HG02884 (cell line): Measurements from ENCODE around the gene CIDEA.
"Not testable (repeated sequence)": the region's sequence is repeated elsewhere in the genome, so short reads cannot be mapped to it uniquely, and the experiment has no call there.

ENCODE experiments used
- ATAC-seq: cut with Tn5 transposase; IDR thresholded peaks from one replicate; pipeline ENCODE4 v1.9.1; 2021; ENCODE audit warnings: mild to moderate bottlenecking, moderate library complexity; ENCODE audit not compliant: unreplicated experiment

CIDEA gene

GRCh38 chr18:12238826-12239225 lies 15.3 kb upstream of the CIDEA start:
- ATAC-seq = no peak

DNA sequence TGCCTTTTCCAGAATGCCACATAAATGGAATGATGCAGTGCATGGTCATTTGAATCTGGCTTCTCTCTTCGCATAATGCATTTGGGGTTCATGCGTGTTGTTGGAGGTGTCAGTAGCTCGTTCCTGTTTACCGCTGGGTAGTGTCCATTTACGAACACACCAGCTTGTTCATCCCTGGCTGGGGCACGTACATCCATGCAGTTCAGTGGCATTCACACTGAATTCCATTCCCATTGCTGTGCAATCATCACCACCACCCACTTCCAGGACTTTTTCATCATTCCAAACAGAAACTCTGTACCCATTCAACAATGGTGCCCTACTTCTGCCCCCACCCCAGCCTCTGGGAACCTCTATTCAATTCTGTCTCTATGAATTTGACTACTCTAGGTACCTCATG lies 14.7 kb upstream of the CIDEA start:
- ATAC-seq = no peak

DNA sequence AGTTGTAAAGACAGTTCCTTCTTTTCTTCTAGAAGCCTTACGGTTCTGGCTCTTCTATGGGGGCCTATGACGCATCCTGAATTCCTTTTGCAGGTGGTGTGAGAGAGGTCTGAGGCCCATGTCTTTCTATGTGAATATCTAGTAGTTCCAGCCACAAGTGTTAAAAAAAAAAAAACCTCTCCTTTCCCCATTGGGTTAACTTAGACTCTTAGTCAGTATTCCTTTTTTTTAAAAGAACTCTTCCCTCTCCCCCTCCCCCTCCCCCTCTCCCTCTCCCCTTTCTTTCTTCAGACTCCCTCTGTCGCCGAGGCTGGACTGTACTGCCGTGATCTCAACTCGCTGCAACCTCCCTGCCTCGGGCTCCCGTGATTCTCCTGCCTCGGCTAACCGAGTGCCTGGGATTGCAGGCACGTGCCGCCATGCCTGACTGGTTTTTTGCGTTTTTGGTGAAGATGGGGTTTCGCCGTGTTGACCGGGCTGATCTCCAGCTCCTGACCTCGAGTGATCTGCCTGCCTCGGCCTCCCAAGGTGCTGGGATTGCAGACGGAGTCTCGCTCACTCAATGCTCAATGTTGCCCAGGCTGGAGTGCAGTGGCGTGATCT lies 11.4 kb upstream of the CIDEA start:
- ATAC-seq = no peak

DNA sequence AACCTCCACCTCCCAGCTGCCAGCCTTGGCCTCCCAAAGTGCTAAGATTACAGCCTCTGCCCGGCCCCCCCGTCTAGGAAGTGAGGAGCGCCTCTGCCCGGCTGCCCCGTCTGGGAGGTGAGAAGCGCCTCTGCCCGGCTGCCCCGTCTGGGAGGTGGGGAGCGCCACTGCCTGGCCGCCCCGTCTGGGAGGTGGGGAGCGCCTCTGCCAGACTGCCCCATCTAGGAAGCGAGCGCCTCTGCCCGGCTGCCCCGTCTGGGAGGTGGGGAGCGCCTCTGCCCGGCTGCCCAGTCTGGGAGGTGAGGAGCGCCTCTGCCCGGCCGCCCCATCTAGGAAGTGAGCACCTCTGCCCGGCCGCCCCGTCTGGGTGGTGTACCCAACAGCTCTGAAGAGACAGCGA lies 10.9 kb upstream of the CIDEA start:
- ATAC-seq = not testable (repeated sequence)

- no peak for ATAC-seq
Measured at GRCh38 chr18:12245793-12246135, 8.4 kb upstream of the CIDEA start.

DNA sequence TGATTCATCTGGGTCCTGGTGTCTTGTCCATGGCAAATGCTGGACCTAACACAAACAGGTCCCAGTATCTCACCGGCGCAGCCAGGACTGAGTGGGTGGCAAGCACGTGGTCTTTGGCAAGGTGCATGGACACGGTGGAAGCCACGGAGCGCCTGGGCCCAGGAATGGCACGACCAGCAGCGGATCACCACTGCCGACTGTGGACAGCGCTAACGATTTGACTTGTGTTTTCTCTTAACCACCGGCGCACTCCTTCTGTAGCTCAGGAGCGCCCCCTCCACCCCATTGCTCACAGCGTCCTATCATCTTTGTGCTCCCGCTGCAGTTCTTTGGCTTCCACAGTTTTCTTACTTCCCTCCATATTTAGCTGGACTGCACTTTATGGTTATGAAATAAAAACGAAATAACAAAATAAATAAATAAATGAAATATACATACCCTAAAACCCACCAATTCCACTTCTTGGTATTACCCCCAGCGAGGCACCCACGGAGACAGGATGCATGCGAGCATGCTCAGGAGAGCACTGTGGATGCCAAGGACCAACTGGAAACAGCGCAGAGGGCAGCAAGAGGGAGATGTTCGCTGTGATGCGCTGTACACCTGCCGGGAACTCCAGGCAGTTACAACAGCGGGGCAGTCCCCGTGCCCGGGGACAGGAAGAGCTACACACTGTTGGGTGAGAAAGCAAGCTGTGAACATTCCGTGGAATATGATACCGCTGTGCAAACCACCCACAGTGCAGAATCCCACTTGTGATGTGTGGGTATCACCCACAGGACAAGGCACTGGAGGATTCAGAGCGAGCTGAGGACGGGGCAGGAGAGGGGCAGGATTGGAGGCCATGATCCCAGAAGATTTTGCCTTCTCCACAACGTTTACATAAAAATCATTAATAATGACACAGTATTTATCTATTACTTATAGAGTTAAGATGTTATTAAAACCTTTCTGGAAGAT lies 7.0 kb upstream of the CIDEA start:
- no peak for ATAC-seq

GRCh38 chr18:12247946-12248345 lies 6.2 kb upstream of the CIDEA start:
- no peak for ATAC-seq

DNA sequence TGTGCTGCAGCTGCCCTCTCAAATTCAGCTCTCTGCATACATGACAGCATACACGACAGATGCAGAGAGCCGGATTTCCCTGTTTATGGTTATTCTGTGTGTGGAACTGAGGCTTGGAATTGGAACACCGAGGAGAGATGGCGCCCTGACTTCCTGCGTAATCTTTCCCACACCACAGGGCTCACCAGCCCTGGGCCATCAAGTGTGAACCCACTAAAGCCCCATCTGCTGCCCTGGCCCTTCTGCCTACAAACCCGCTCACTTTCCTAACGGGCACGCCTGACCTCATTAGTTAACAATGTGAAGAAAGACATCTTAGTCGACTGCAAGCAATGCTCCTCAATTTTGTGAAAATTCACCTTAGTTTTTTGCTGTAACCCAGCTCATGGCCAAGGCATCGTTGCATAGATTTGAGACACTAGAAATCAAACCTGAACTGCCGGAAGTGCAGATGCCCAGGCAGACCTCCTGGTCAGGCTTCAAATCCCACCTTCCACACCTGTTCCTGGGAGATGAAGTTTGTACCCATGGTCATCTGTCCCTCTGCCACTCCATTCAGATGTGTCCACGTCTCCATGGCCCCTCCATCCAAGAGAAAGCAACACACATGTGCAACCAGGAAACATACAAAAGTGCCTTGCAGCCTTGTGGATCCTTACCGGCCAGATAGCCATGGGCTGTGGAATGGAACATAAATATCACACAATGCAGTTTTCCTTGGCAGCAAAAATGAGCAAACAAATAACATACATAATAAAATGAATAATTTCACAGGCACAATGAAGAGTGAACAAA lies 5.0 kb upstream of the CIDEA start:
- no peak for ATAC-seq

DNA sequence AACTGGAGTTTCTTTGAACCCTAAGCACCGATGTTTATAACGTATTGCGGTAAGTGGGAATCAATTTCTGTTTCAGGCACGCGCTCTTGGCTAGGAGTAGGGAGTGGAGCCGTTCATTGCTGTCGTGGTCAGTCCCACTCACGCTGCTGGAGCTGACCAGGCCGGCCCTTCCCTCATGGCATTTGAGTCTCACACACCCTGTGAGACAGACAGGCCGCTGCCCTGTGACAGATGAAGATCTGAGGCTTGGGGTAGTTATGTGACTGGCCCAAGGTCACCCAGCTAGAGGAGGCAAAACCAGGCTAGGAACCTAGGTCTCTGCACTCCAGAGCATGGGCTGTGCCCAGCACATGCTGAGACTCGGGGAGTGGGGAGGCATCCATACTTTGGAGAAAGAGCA lies 2.9 kb upstream of the CIDEA start:
- no peak for ATAC-seq

DNA sequence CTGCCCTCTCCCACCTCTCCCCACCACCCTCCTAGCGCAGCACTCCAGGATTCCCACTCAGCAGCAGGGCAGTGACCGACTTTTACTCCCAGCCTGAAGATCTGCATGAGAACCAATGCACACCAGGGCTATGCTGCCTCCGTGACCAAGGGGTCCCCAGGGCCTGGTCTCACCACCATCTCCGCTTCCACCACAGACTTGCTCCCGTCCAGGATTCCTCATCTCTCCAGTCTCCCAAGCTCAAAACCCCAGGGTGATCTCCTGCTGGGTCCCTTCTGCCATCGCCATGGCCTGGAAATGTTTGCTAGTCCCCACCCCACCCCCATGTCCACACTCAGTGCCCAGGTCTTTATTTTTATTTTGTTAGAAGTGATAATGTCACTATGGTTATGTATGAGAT lies 2.1 kb upstream of the CIDEA start:
- ATAC-seq = no peak

DNA sequence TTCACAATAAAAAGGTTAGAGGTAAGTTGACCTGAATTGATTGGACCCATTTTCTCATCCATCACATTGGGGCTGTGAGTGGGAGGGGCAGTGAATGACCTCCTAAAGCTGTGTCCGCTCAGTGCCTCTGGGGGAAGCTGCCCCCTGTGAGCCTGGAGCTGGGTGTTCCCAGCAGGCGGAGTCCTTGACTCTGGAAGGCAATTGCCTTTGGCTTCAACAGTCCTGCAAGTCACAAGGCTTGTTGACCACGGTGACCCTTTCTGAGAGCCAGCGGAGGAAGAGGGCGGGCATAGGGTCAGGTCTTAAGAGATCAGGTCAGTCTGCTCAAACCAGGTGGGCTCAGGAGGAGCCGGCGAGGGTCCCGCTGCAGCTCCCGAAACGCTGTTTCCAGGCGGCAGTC lies 1.1 kb upstream of the CIDEA start:
- no peak for ATAC-seq

DNA sequence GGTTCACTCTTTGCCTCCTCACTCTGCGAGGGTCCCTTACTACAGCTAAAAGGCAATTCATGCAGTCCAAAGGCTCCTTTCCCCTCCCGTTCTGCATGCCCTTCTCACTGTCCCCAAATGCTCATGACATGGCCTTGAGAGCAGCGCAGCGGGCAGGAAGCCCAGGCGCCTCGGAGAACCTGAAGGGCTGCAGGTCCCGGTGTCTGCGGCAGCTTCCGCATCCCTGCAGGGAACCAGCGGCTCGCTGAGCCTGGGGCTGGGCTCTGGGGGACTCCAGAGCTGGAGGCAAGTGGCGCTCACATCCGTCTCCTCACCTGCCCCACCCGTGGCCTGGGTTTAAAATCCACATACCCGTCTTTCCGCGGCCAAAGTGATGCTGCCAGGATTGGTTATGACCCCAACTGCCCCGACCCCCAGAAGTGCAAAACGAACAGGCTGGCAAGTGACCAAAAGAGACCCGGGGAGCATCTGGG lies 462 bp upstream of the CIDEA start:
- ATAC-seq = no peak

GRCh38 chr18:12254820-12255511 lies 805 bp downstream of the CIDEA start:
- no peak for ATAC-seq

- no peak for ATAC-seq
Measured at GRCh38 chr18:12255626-12256026, 1.5 kb downstream of the CIDEA start.

- no peak for ATAC-seq
Measured at GRCh38 chr18:12256951-12257350, 2.8 kb downstream of the CIDEA start.

DNA sequence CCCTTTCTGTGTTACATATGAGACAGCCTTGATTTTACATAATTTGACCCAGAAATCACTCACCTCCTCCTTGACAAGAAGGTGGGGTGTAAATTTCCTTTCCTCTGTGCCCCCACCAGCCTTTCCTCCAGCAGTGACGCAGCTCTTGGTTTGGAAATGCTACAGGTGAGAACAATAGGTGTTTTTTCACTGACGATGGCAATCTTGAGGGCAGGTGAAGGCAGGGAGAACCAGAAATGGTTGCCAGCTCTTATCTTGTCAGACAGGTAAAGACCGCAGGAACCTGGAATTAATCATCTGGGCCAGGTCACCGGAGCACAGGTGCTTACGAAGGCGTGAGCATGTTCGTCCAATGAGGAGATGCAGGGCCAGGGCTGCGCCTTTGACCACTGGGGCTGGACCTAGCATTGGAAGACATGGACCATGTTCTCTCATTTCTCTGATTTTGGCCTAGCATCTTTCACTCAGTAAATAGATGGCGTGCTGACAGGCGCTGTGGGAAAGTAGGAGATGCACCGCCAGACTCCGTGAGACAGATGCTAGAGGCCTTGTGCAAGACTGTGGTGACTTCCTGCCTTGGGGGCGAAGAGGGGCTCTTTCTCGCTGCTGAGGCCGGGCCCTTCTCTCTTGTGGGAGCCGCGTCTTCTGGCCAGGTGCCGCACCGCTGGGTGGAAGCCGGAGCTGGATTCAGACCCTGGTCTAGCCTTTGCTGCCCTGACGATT lies 4.0 kb downstream of the CIDEA start:
- ATAC-seq = no peak

- ATAC-seq = no peak
Measured at GRCh38 chr18:12258719-12259705, 4.9 kb downstream of the CIDEA start.

DNA sequence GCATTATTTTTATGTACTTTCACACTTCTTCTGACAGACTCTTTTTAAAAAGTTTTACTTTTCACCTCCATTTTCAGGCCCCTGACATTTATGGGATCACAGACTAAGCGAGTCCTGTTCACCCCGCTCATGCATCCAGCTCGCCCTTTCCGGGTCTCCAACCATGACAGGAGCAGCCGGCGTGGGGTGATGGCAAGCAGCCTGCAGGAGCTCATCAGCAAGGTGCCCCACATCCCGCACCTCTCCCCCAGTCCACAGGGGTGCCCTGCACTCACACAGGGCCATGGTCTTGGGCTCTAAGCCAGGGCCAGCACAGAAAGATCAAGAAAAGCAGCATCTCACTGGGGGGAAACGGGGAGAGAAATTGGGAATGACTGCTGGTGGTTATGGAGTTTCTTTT lies 8.6 kb downstream of the CIDEA start:
- no peak for ATAC-seq

- ATAC-seq = no peak
Measured at GRCh38 chr18:12264864-12265263, 10.7 kb downstream of the CIDEA start.
